Pericardium fibroblast (primary cell): Measurements from ENCODE around the gene FKBP9. TPM values are rescaled to one million over a fixed set of nuclear protein-coding genes. Genes with fewer than 3 reads are reported as not detected.

ENCODE experiments used
- total RNA-seq: library from RNA; depleted of rRNA; stranded (reverse); fragments of >200 nt; gene quantifications from 2 replicates; pipeline ENCODE4 v1.2.3, GENCODE V29; 2015

The FKBP9 gene, protein sequence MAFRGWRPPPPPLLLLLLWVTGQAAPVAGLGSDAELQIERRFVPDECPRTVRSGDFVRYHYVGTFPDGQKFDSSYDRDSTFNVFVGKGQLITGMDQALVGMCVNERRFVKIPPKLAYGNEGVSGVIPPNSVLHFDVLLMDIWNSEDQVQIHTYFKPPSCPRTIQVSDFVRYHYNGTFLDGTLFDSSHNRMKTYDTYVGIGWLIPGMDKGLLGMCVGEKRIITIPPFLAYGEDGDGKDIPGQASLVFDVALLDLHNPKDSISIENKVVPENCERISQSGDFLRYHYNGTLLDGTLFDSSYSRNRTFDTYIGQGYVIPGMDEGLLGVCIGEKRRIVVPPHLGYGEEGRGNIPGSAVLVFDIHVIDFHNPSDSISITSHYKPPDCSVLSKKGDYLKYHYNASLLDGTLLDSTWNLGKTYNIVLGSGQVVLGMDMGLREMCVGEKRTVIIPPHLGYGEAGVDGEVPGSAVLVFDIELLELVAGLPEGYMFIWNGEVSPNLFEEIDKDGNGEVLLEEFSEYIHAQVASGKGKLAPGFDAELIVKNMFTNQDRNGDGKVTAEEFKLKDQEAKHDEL
- 325 and 351 TPM in 2 replicates for total RNA-seq

DNA sequence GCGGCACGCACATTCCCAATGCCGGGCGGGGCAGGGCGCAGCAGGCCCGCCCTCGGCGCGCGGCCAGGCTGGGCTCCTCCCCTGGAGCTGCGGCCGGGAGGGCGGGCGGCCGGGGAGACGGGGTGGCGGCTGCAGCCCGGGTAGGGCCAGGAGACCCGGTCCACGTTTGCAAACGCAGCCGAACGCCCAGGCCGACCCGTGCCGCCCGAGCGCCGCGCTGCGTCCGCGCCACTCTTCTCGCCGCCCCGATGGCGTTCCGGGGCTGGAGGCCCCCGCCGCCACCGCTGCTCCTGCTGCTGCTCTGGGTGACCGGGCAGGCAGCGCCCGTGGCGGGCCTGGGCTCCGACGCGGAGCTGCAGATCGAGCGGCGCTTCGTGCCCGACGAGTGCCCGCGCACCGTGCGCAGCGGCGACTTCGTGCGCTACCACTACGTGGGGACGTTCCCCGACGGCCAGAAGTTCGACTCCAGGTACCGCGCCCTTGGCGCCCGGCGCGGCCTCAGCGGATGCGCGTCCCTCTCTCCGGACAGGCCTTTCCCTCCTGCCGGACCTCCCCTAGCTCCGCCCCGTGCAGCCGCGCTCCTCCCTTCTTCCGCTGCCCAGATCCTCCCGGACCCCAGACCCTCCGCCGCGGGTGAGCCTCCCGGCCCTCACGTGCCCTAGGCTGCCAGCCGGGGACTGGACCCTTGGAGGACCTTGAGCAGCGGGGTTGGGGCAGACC, at the start of gene FKBP9:
Gene FKBP9 (plus strand): TSS at position 115 of the 720 bp plus-strand sequence. CDS start 134 bp downstream, at position 249.

Other genes with a start within 250 kb of the FKBP9 start
- gene KBTBD2, start 65.7 kb upstream of the FKBP9 start, total RNA-seq = 19.1 and 33.6 TPM in 2 replicates
- gene NT5C3A, start 105.3 kb downstream of the FKBP9 start, total RNA-seq = 12.5 and 16.9 TPM in 2 replicates
- gene RP9, start 152.0 kb downstream of the FKBP9 start, total RNA-seq = 7.4 and 14.4 TPM in 2 replicates
- gene BBS9, start 172.1 kb downstream of the FKBP9 start, total RNA-seq = 12.7 and 16.9 TPM in 2 replicates